Measurements from ENCODE around the gene DOCK6. TPM values are rescaled to one million over a fixed set of nuclear protein-coding genes. Genes with fewer than 3 reads are reported as not detected.

The DOCK6 gene
- total and polyA plus RNA-seq, 2 of the 13 experiments (the other 11 are each of a cell fraction or from before 2014, with no cell fraction given): 5.4 to 38.1 TPM

- H3K4me1 ChIP-seq (ENCODE audit: insufficient read depth, low read length): peaks cover 80% of the 10 kb centered on the region
- WGBS (ENCODE audit: low lambda C conversion rate): 20% methylated on average over 18 of the region's 19 CpGs
- no peaks in the 10 kb centered on the region for H4K20me1 ChIP-seq (ENCODE audit: insufficient read depth, low read length)
- no peak overlapping the region for H2AFZ ChIP-seq (ENCODE audit: low read length)
- peak; percentile 31 for DNase-seq (ENCODE audit: low spot score)
- H3K4me3 ChIP-seq (replicated peaks in 1 of 3; ENCODE audit: insufficient read depth in 1 of 3, low read depth in 2 of 3, low read length in 3 of 3): peak overlapping the region in 1 of 3 experiments; percentile 46; a peak in 1 of 6 replicates
- H3K9ac ChIP-seq (ENCODE audit: insufficient read depth, low read depth, low read length): no peak overlapping the region; the same call in 1 of the 2 replicates
- no peak overlapping the region for H3K27ac ChIP-seq (ENCODE audit: extremely low read length, insufficient read depth, low read length)
- ChIA-PET CTCF (ENCODE audit: low intra/inter-chr PET ratio, low total read pairs) (no interaction called here), POLR2A (interaction anchor here (1.4 to 2.6 kb wide), 3 partner anchors 10 to 122 kb away, joined by 5 to 12 read pairs (median 5); partner anchors contain the start of gene SWSAP1)
- ATAC-seq: peak; percentile 8; the same call in 2 of the 3 replicates
- H3K4me2 ChIP-seq (ENCODE audit: low read depth, low read length): peak overlapping the region; percentile 61
- no TSS peak for BruUV-seq (replicated peaks)
- FAIRE-seq: no peak
- intact Hi-C loops (cut with micrococcal nuclease; ENCODE audit: unreplicated experiment): loop anchor here (2.0 kb wide), 1 partner anchor 22 kb away; no protein-coding TSS in a partner anchor
- no peaks in the 10 kb centered on the region for H3K36me3 ChIP-seq (replicated peaks in 1 of 2; ENCODE audit: control insufficient read depth in 1 of 2, insufficient read depth in 2 of 2, low read length in 2 of 2)
- peaks cover 0 to 2% of the 10 kb centered on the region in 2 experiments; a peak in 1 of 5 replicates for H3K27me3 ChIP-seq (ENCODE audit: control insufficient read depth in 1 of 2, insufficient read depth in 2 of 2, low read length in 2 of 2)
- H3K79me2 ChIP-seq (ENCODE audit: insufficient read depth, low read length): no peaks in the 10 kb centered on the region
- in situ Hi-C loops (cut with HindIII; ENCODE audit: extremely low pct_ligation_motif_present, low pct_unique_long_range_greater_than_20kb): no loop called here
- H3K9me3 ChIP-seq (ENCODE audit: low read length): no peaks in the 10 kb centered on the region
- TF ChIP-seq MYC (CRISPR knock-in tag; IDR thresholded peaks at IDR 0.05; ENCODE audit: borderline replicate concordance) (peak; percentile 58; the same call in 1 of the 2 replicates), ZNF441 (CRISPR knock-in tag; IDR thresholded peaks at IDR 0.05; ENCODE audit: borderline replicate concordance) (peak; percentile 38; the same call in 1 of the 2 replicates), ZNF230 (CRISPR knock-in tag; IDR thresholded peaks at IDR 0.05) (no peak), SP5 (CRISPR knock-in tag; IDR thresholded peaks at IDR 0.05; ENCODE audit: borderline replicate concordance, low read depth) (peak; percentile 48), PITX1 (CRISPR knock-in tag; IDR thresholded peaks at IDR 0.05) (peak; percentile 65; the same call in 1 of the 2 replicates), GATAD2A (CRISPR knock-in tag; IDR thresholded peaks at IDR 0.05) (peak; percentile 31; the same call in 1 of the 2 replicates), ZNF790 (CRISPR knock-in tag; IDR thresholded peaks at IDR 0.05; ENCODE audit: borderline replicate concordance) (0 out of 2 replicates have a peak, but pooled peaks have one; percentile 36), SRSF4 (IDR thresholded peaks at IDR 0.05; ENCODE audit: low read depth, low read length, poor library complexity, severe bottlenecking) (no peak), RBM22 (optimal IDR thresholded peaks at IDR 0.05; ENCODE audit: low read length) (no peak), TBX2 (CRISPR knock-in tag; IDR thresholded peaks at IDR 0.05; ENCODE audit: borderline replicate concordance) (peak; percentile 30; the same call in 1 of the 2 replicates), HMGA1 (CRISPR knock-in tag; conservative IDR thresholded peaks at IDR 0.05) (no peak), CBX5 (CRISPR knock-in tag; IDR thresholded peaks at IDR 0.05; ENCODE audit: borderline replicate concordance) (no peak), ZMYM3 (CRISPR knock-in tag; IDR thresholded peaks at IDR 0.05) (0 out of 2 replicates have a peak, but pooled peaks have one; percentile 54), HOXA5 (CRISPR knock-in tag; IDR thresholded peaks at IDR 0.05) (no peak)
- TF ChIP-seq, protein P1, sequence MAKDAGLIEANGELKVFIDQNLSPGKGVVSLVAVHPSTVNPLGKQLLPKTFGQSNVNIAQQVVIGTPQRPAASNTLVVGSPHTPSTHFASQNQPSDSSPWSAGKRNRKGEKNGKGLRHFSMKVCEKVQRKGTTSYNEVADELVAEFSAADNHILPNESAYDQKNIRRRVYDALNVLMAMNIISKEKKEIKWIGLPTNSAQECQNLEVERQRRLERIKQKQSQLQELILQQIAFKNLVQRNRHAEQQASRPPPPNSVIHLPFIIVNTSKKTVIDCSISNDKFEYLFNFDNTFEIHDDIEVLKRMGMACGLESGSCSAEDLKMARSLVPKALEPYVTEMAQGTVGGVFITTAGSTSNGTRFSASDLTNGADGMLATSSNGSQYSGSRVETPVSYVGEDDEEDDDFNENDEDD (CRISPR knock-in tag; IDR thresholded peaks at IDR 0.05; ENCODE audit: borderline replicate concordance): peak; percentile 74; the same call in 1 of the 2 replicates
- TF ChIP-seq, protein P2, sequence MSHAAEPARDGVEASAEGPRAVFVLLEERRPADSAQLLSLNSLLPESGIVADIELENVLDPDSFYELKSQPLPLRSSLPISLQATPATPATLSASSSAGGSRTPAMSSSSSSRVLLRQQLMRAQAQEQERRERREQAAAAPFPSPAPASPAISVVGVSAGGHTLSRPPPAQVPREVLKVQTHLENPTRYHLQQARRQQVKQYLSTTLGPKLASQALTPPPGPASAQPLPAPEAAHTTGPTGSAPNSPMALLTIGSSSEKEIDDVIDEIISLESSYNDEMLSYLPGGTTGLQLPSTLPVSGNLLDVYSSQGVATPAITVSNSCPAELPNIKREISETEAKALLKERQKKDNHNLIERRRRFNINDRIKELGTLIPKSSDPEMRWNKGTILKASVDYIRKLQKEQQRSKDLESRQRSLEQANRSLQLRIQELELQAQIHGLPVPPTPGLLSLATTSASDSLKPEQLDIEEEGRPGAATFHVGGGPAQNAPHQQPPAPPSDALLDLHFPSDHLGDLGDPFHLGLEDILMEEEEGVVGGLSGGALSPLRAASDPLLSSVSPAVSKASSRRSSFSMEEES (CRISPR knock-in tag; IDR thresholded peaks at IDR 0.05): 0 out of 2 replicates have a peak, but pooled peaks have one; percentile 63
- TF ChIP-seq, protein P3, sequence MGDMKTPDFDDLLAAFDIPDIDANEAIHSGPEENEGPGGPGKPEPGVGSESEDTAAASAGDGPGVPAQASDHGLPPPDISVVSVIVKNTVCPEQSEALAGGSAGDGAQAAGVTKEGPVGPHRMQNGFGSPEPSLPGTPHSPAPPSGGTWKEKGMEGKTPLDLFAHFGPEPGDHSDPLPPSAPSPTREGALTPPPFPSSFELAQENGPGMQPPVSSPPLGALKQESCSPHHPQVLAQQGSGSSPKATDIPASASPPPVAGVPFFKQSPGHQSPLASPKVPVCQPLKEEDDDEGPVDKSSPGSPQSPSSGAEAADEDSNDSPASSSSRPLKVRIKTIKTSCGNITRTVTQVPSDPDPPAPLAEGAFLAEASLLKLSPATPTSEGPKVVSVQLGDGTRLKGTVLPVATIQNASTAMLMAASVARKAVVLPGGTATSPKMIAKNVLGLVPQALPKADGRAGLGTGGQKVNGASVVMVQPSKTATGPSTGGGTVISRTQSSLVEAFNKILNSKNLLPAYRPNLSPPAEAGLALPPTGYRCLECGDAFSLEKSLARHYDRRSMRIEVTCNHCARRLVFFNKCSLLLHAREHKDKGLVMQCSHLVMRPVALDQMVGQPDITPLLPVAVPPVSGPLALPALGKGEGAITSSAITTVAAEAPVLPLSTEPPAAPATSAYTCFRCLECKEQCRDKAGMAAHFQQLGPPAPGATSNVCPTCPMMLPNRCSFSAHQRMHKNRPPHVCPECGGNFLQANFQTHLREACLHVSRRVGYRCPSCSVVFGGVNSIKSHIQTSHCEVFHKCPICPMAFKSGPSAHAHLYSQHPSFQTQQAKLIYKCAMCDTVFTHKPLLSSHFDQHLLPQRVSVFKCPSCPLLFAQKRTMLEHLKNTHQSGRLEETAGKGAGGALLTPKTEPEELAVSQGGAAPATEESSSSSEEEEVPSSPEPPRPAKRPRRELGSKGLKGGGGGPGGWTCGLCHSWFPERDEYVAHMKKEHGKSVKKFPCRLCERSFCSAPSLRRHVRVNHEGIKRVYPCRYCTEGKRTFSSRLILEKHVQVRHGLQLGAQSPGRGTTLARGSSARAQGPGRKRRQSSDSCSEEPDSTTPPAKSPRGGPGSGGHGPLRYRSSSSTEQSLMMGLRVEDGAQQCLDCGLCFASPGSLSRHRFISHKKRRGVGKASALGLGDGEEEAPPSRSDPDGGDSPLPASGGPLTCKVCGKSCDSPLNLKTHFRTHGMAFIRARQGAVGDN (CRISPR knock-in tag; IDR thresholded peaks at IDR 0.05): peak; percentile 93
These were observed 2.3 kb upstream of the DOCK6 start for GRCh38 chr19:11264452-11265176.

Data from HepG2 (cell line).